IMR-90 (cell line): ENCODE results near the gene FRMD4B. TPM values are rescaled to one million over a fixed set of nuclear protein-coding genes. Genes with fewer than 3 reads are reported as not detected.

Experiments used
- ATAC-seq: fragments of 200-7000 bp; cut with Tn5 transposase; 2 replicates; pipeline ENCODE4 v1.9.1; 2020; ENCODE audit warnings: low read depth, mild to moderate bottlenecking, moderate library complexity
- BruUV-seq: library from RNA; stranded (reverse); fragments of 400-500 nt; replicated peaks from 2 replicates; lab custom pipeline; 2021; lab: Mats Ljungman, UMichigan
- CTCF ChIA-PET: fragments of 300-600 bp; formaldehyde crosslinking; extraction: SDS; loops from one replicate; lab custom pipeline; 2021; ENCODE audit warnings: antibody characterized with exemption; lab: Yijun Ruan, JAX
- POLR2A ChIA-PET: fragments of 300-600 bp; sonication (Branson Sonifier 250); formaldehyde crosslinking; loops from one replicate; lab custom pipeline; 2022; ENCODE audit warnings: antibody characterized with exemption; ENCODE audit not compliant: unreplicated experiment; lab: Charles Lee
- DNase-seq: peaks from one replicate; pipeline ENCODE4 v3.0.0; 2013
- H2AFZ ChIP-seq: replicated peaks from 2 replicates; pipeline ENCODE3; 2013; ENCODE audit warnings: low read length, mild to moderate bottlenecking; ENCODE audit not compliant: poor library complexity
- H2AK5ac ChIP-seq: 2 replicates; pipeline ENCODE4 v1.6.1; 2013; ENCODE audit warnings: low read depth, low read length, inconsistent platforms
- H2AK9ac ChIP-seq: replicated peaks from 2 replicates; pipeline ENCODE3; 2013; ENCODE audit warnings: mild to moderate bottlenecking, low read depth, low read length, moderate library complexity; ENCODE audit not compliant: poor library complexity
- H2BK120ac ChIP-seq: 2 replicates; pipeline ENCODE4 v1.6.1; 2013; ENCODE audit warnings: low read depth, low read length, inconsistent platforms
- H2BK15ac ChIP-seq: 3 replicates; pipeline ENCODE4 v1.6.1; 2013; ENCODE audit warnings: low read depth, low read length, inconsistent platforms
- H2BK20ac ChIP-seq: 2 replicates; pipeline ENCODE4 v1.6.1; 2013; ENCODE audit warnings: low read depth, mild to moderate bottlenecking, inconsistent platforms, low read length, moderate library complexity
- H2BK5ac ChIP-seq: 2 replicates; pipeline ENCODE4 v1.6.1; 2013; ENCODE audit warnings: mild to moderate bottlenecking, low read depth, low read length, inconsistent platforms; ENCODE audit not compliant: poor library complexity, severe bottlenecking
- H3K14ac ChIP-seq: replicated peaks from 2 replicates; pipeline ENCODE4 v1.6.1; 2013; ENCODE audit warnings: low read depth, low read length, inconsistent platforms
- H3K18ac ChIP-seq: 2 replicates; pipeline ENCODE4 v1.6.1; 2013; ENCODE audit warnings: low read depth, low read length, control low read depth
- H3K23ac ChIP-seq: 2 replicates; pipeline ENCODE4 v1.6.1; 2013; ENCODE audit warnings: low read depth, low read length, inconsistent platforms
- H3K27ac ChIP-seq: 2 replicates; pipeline ENCODE4 v1.5.1; 2013; ENCODE audit warnings: mild to moderate bottlenecking, control low read depth, low read length; ENCODE audit not compliant: insufficient read depth
- H3K27me3 ChIP-seq: 2 replicates; pipeline ENCODE4 v1.6.1; 2013; ENCODE audit warnings: low read length; ENCODE audit not compliant: control insufficient read depth, insufficient read depth
- H3K36me3 ChIP-seq: 2 replicates; pipeline ENCODE4 v1.6.1; 2013; ENCODE audit warnings: low read length, mixed read lengths; ENCODE audit not compliant: control insufficient read depth, insufficient read depth
- H3K4ac ChIP-seq: 2 replicates; pipeline ENCODE4 v1.6.1; 2013; ENCODE audit warnings: low read depth, low read length, inconsistent platforms
- H3K4me1 ChIP-seq: 2 replicates; pipeline ENCODE4 v1.6.1; 2013; ENCODE audit warnings: low read length, mixed read lengths; ENCODE audit not compliant: control insufficient read depth, insufficient read depth
- H3K4me2 ChIP-seq: 2 replicates; pipeline ENCODE4 v1.6.1; 2013; ENCODE audit warnings: low read depth, mild to moderate bottlenecking, control low read depth, low read length, moderate library complexity
- H3K4me3 ChIP-seq: 2 replicates; pipeline ENCODE4 v1.5.1; 2013; ENCODE audit warnings: low read depth, mild to moderate bottlenecking, control low read depth, low read length, moderate library complexity; ENCODE audit not compliant: insufficient read depth
- H3K56ac ChIP-seq: 2 replicates; pipeline ENCODE4 v1.6.1; 2013; ENCODE audit warnings: low read length, inconsistent platforms; ENCODE audit not compliant: insufficient read depth; ENCODE audit errors: extremely low read depth
- H3K79me1 ChIP-seq, 2 experiments: 2 replicates each; pipeline ENCODE4 v1.6.1; 2013; ENCODE audit warnings: low read length in 2 of 2, inconsistent platforms in 1 of 2, low read depth in 1 of 2
- H3K9ac ChIP-seq: 2 replicates; pipeline ENCODE4 v1.6.1; 2013; ENCODE audit warnings: low read depth, low read length, control low read depth
- H3K9me1 ChIP-seq: 2 replicates; pipeline ENCODE4 v1.6.1; 2013; ENCODE audit warnings: low read length, inconsistent platforms; ENCODE audit not compliant: insufficient read depth
- H3K9me3 ChIP-seq: 2 replicates; pipeline ENCODE4 v1.6.1; 2013; ENCODE audit warnings: low read length; ENCODE audit not compliant: control insufficient read depth, insufficient read depth
- H4K20me1 ChIP-seq: 2 replicates; pipeline ENCODE4 v1.6.1; 2013; ENCODE audit warnings: low read length, inconsistent platforms; ENCODE audit not compliant: insufficient read depth
- H4K5ac ChIP-seq: 2 replicates; pipeline ENCODE4 v1.6.1; 2013; ENCODE audit warnings: mild to moderate bottlenecking, low read depth, low read length, control low read depth
- H4K8ac ChIP-seq, 2 experiments: 2 replicates each; pipeline ENCODE4 v1.6.1; 2013; ENCODE audit warnings: low read depth in 2 of 2, low read length in 2 of 2, control low read depth in 1 of 2, inconsistent platforms in 1 of 2
- H4K91ac ChIP-seq: 2 replicates; pipeline ENCODE4 v1.6.1; 2013; ENCODE audit warnings: low read depth, low read length, inconsistent platforms; ENCODE audit not compliant: insufficient read depth
- CEBPB ChIP-seq: IDR thresholded peaks from 2 replicates; pipeline ENCODE4 v1.6.1; 2012; ENCODE audit warnings: low read depth, low read length, improper control_type of control experiment
- CHD1 ChIP-seq: IDR thresholded peaks from 2 replicates; pipeline ENCODE4 v1.6.1; 2012; ENCODE audit warnings: low read depth, low read length, improper control_type of control experiment
- CTCF ChIP-seq: conservative IDR thresholded peaks from 2 replicates; pipeline ENCODE4 v1.5.1; 2012; ENCODE audit warnings: mild to moderate bottlenecking, low read depth, low read length, improper control_type of control experiment
- MAFK ChIP-seq: IDR thresholded peaks from 2 replicates; pipeline ENCODE4 v1.6.1; 2012; ENCODE audit warnings: low read depth, low read length, improper control_type of control experiment
- MAZ ChIP-seq: IDR thresholded peaks from 2 replicates; pipeline ENCODE4 v1.6.1; 2012; ENCODE audit warnings: low read depth, mild to moderate bottlenecking, low read length, improper control_type of control experiment, moderate library complexity, borderline replicate concordance
- MXI1 ChIP-seq: IDR thresholded peaks from 2 replicates; pipeline ENCODE4 v1.6.1; 2012; ENCODE audit warnings: low read depth, mild to moderate bottlenecking, low read length, moderate library complexity, borderline replicate concordance
- POLR2A ChIP-seq: IDR thresholded peaks from 2 replicates; pipeline ENCODE4 v1.6.1; 2012; ENCODE audit warnings: mild to moderate bottlenecking, low read depth, low read length
- RAD21 ChIP-seq: IDR thresholded peaks from 2 replicates; pipeline ENCODE4 v1.6.1; 2012; ENCODE audit warnings: low read length, improper control_type of control experiment
- RCOR1 ChIP-seq: IDR thresholded peaks from 2 replicates; pipeline ENCODE4 v1.6.1; 2012; ENCODE audit warnings: mild to moderate bottlenecking, low read length, improper control_type of control experiment; ENCODE audit not compliant: insufficient replicate concordance
- RFX5 ChIP-seq: IDR thresholded peaks from 2 replicates; pipeline ENCODE4 v1.8.0; 2012; ENCODE audit warnings: low read depth, mild to moderate bottlenecking, low read length, moderate library complexity
- WGBS, 2 experiments: methylation state at CpG; one replicate each; pipeline versions ENCODE4 v1.1.5 to v1.1.7; 2013; ENCODE audit warnings: missing lambda C conversion rate in 2 of 2; ENCODE audit not compliant: insufficient read length in 1 of 2; ENCODE audit errors: extremely low coverage in 2 of 2; 5-methylcytosine and 5-hydroxymethylcytosine counted together
- dilution Hi-C: fragments of 300-500 bp; cut with HindIII; formaldehyde crosslinking; loops from one replicate; pipeline ENCODE4 v1.14.3; 2018; ENCODE audit warnings: low sequenced_read_pairs; ENCODE audit not compliant: unreplicated experiment
- in situ Hi-C: fragments of 300-500 bp; cut with MboI; formaldehyde crosslinking; loops from 3 replicates; pipeline ENCODE4 v1.14.3; 2019; ENCODE audit warnings: low sequenced_read_pairs, inconsistent platforms, mixed read lengths
- intact Hi-C: fragments of 100-400 bp; cut with micrococcal nuclease; formaldehyde crosslinking; loops from 2 replicates; pipeline ENCODE4 v1.10.0; 2022
- polyA plus RNA-seq, 3 experiments: library from polyadenylated mRNA; depleted of rRNA; stranded (reverse); fragments of >200 nt; gene quantifications; 2 replicates each; pipeline ENCODE4 v1.2.3, GENCODE V29; 2012; ENCODE audit warnings: low replicate concordance in 1 of 3
- total RNA-seq: library from RNA; depleted of rRNA; stranded (reverse); fragments of >200 nt; gene quantifications from 2 replicates; pipeline ENCODE4 v1.2.3, GENCODE V29; 2012
- TF ChIP-seq, protein P1 (sequence below): fragments of 150-350 bp; IDR thresholded peaks from 2 replicates; pipeline ENCODE4 v1.6.1; 2017; ENCODE audit warnings: mild to moderate bottlenecking, antibody characterized with exemption, low read length, low read depth

FRMD4B gene
- total and polyA plus RNA-seq, 2 of the 4 experiments (the other 2 are of a cell fraction), result 0.14 to 0.36 TPM

- Histone ChIP-seq H4K8ac (peak overlapping the region in 1 of 2 experiments; percentile 44; a peak in 2 of 4 replicates), H4K5ac (no peak overlapping the region), H3K9me1 (no peaks in the 10 kb centered on the region), H3K18ac (no peak overlapping the region), H3K36me3 (no peaks in the 10 kb centered on the region), H3K27me3 (no peaks in the 10 kb centered on the region), H2AK5ac (no peak overlapping the region), H3K9me3 (no peaks in the 10 kb centered on the region), H2BK20ac (no peak overlapping the region; the same call in 1 of the 2 replicates), H2BK5ac (no peak overlapping the region), H4K91ac (no peak overlapping the region), H3K4me1 (peaks cover 4% of the 10 kb centered on the region), H3K4me2 (peak overlapping the region; percentile 14; the same call in 1 of the 2 replicates), H2AFZ (peak overlapping the region; percentile 73), H2AK9ac (no peak overlapping the region), H3K23ac (no peak overlapping the region), H3K56ac (no peak overlapping the region), H3K9ac (no peak overlapping the region), H4K20me1 (no peaks in the 10 kb centered on the region), H2BK15ac (no peak overlapping the region), H2BK120ac (no peak overlapping the region), H3K79me1 (no peaks in the 10 kb centered on the region), H3K14ac (no peak overlapping the region), H3K4me3 (no peak overlapping the region), H3K4ac (no peak overlapping the region), H3K27ac (no peak overlapping the region)
- ChIA-PET POLR2A (interaction anchor here (0.6 to 0.8 kb wide), 4 partner anchors 9 to 176 kb away, joined by 3 to 7 read pairs (median 6); no protein-coding TSS in a partner anchor), CTCF (interaction anchor here (0.7 to 1.8 kb wide), 7 partner anchors 11 to 125 kb away, joined by 3 to 6 read pairs (median 3); no protein-coding TSS in a partner anchor)
- DNase-seq, result peak; percentile 81
- dilution Hi-C loops (no loop called here), in situ Hi-C loops (no loop called here), intact Hi-C loops (no loop called here)
- no TSS peak for BruUV-seq
- TF ChIP-seq RCOR1, result no peak
- TF ChIP-seq CEBPB, result no peak
- no peak for TF ChIP-seq CHD1
- no peak for TF ChIP-seq MXI1
- TF ChIP-seq CTCF, result no peak
- no peak for TF ChIP-seq RAD21
- no peak for TF ChIP-seq RFX5
- TF ChIP-seq MAZ, result no peak
- TF ChIP-seq POLR2A, result no peak
- TF ChIP-seq, protein P1, sequence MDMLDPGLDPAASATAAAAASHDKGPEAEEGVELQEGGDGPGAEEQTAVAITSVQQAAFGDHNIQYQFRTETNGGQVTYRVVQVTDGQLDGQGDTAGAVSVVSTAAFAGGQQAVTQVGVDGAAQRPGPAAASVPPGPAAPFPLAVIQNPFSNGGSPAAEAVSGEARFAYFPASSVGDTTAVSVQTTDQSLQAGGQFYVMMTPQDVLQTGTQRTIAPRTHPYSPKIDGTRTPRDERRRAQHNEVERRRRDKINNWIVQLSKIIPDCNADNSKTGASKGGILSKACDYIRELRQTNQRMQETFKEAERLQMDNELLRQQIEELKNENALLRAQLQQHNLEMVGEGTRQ, result no peak
- TF ChIP-seq MAFK, result no peak
- no CpG with 5 or more reads among the region's 8 CpGs for WGBS, 2 experiments
- peak; percentile 73 for ATAC-seq
These were observed 203.1 kb downstream of the FRMD4B start for GRCh38 chr3:69182588-69183316.
